Measurements from ENCODE around the gene NLRP4.

GRCh38 chr19:55898911-55899310, 62.6 kb downstream of the NLRP4 start:
- TF ChIP-seq CTCF (optimal IDR thresholded peaks at IDR 0.05 in 1 of 3, IDR thresholded peaks at IDR 0.05 in 1 of 3, conservative IDR thresholded peaks at IDR 0.05 in 1 of 3; ENCODE audit: extremely low read depth in 1 of 3, insufficient read depth in 2 of 3, low read length in 3 of 3) (no peak), EZH2 (IDR thresholded peaks at IDR 0.05; ENCODE audit: low read length) (no peak)

All from keratinocyte (primary cell).